GM18508 (cell line): ENCODE results near the gene SRPK3.
"Not testable (repeated sequence)": the region's sequence is repeated elsewhere in the genome, so short reads cannot be mapped to it uniquely, and the experiment has no call there.

ENCODE experiments used
- ATAC-seq: cut with Tn5 transposase; IDR thresholded peaks from one replicate; pipeline ENCODE4 v1.9.1; 2021; ENCODE audit warnings: moderate number of reproducible peaks; ENCODE audit not compliant: insufficient read depth, unreplicated experiment

SRPK3 gene

GRCh38 chrX:153780678-153781427 lies at the start of gene SRPK3:
Gene SRPK3, plus strand, starts transcription at chrX:153781041. Its CDS starts 46 bp downstream, at chrX:153781087.
- ATAC-seq, result no peak

GRCh38 chrX:153731117-153731844 lies 49.6 kb upstream of the SRPK3 start:
- no peak for ATAC-seq

- ATAC-seq, result no peak
Measured at GRCh38 chrX:153731845-153732215, 49.0 kb upstream of the SRPK3 start.

GRCh38 chrX:153732401-153732800 lies 48.4 kb upstream of the SRPK3 start:
- no peak for ATAC-seq

GRCh38 chrX:153733651-153734240 lies 47.1 kb upstream of the SRPK3 start:
- ATAC-seq, result no peak

GRCh38 chrX:153734871-153735270 lies 46.0 kb upstream of the SRPK3 start:
- ATAC-seq, result no peak

- no peak for ATAC-seq
Measured at GRCh38 chrX:153735274-153735673, 45.6 kb upstream of the SRPK3 start.

- ATAC-seq, result no peak
Measured at GRCh38 chrX:153736071-153736820, 44.6 kb upstream of the SRPK3 start.

- no peak for ATAC-seq
Measured at GRCh38 chrX:153736871-153737441, 43.9 kb upstream of the SRPK3 start.

- ATAC-seq, result no peak
Measured at GRCh38 chrX:153738056-153738605, 42.7 kb upstream of the SRPK3 start.

- ATAC-seq, result no peak
Measured at GRCh38 chrX:153739754-153740486, 40.9 kb upstream of the SRPK3 start.

- no peak for ATAC-seq
Measured at GRCh38 chrX:153740631-153741222, 40.1 kb upstream of the SRPK3 start.

GRCh38 chrX:153741446-153741845 lies 39.4 kb upstream of the SRPK3 start:
- no peak for ATAC-seq

- not testable (repeated sequence) for ATAC-seq
Measured at GRCh38 chrX:153742111-153742510, 38.7 kb upstream of the SRPK3 start.

GRCh38 chrX:153742796-153743467 lies 37.9 kb upstream of the SRPK3 start:
- not testable (repeated sequence) for ATAC-seq

GRCh38 chrX:153743468-153744209 lies 37.2 kb upstream of the SRPK3 start:
- ATAC-seq, result not testable (repeated sequence)

GRCh38 chrX:153744210-153745066 lies 36.4 kb upstream of the SRPK3 start:
- no peak for ATAC-seq
